Activated CD4-positive, alpha-beta T cell treated with anti-CD3 and anti-CD28 coated beads for 24 hours (primary cell): Measurements from ENCODE around the gene HYAL2.
"Not testable (repeated sequence)": the region's sequence is repeated elsewhere in the genome, so short reads cannot be mapped to it uniquely, and the experiment has no call there.

Experiments
- DNase-seq, 2 donors: peaks; one replicate each; pipeline ENCODE4 v3.0.0-alpha.2; 2020; ENCODE audit warnings: low read depth in 2 of 2

Gene HYAL2

GRCh38 chr3:50312041-50312440 is 10.5 kb downstream of the HYAL2 start:
- DNase-seq = not testable (repeated sequence)

- DNase-seq = no peak
Observed at GRCh38 chr3:50304601-50305000, 17.9 kb downstream of the HYAL2 start.

GRCh38 chr3:50303013-50303815 is 19.3 kb downstream of the HYAL2 start, which contains the start of gene HYAL1:
Gene HYAL1 (minus strand): TSS chr3:50303574. CDS start chr3:50302956, 618 bp downstream.
- no peak for DNase-seq

GRCh38 chr3:50302095-50303012 is 20.2 kb downstream of the HYAL2 start:
- no peak for DNase-seq

- no peak for DNase-seq
Observed at GRCh38 chr3:50300681-50301254, 21.8 kb downstream of the HYAL2 start.

GRCh38 chr3:50299929-50300680 is 22.4 kb downstream of the HYAL2 start:
- DNase-seq = no peak

GRCh38 chr3:50299638-50299928 is 23.0 kb downstream of the HYAL2 start:
- DNase-seq = no peak

GRCh38 chr3:50298836-50299637 is 23.5 kb downstream of the HYAL2 start, which contains the start of the genes HYAL3 and NAA80:
Gene HYAL3 (minus strand): TSS chr3:50299405. CDS start chr3:50295602, 3,803 bp downstream.
Gene NAA80 (minus strand): TSS chr3:50299405. CDS start chr3:50297463, 1,942 bp downstream.
- DNase-seq = peak; percentile 99

GRCh38 chr3:50297896-50298725 is 24.4 kb downstream of the HYAL2 start:
- no peak for DNase-seq

- no peak for DNase-seq
Observed at GRCh38 chr3:50297384-50297775, 25.2 kb downstream of the HYAL2 start.

GRCh38 chr3:50296721-50297383 is 25.7 kb downstream of the HYAL2 start:
- no peak for DNase-seq

GRCh38 chr3:50295553-50296431 is 26.8 kb downstream of the HYAL2 start:
- no peak for DNase-seq

- DNase-seq = no peak
Observed at GRCh38 chr3:50294492-50295403, 27.8 kb downstream of the HYAL2 start.

GRCh38 chr3:50294089-50294488 is 28.5 kb downstream of the HYAL2 start:
- DNase-seq = no peak

- no peak for DNase-seq
Observed at GRCh38 chr3:50293079-50293801, 29.3 kb downstream of the HYAL2 start.
